Sigmoid colon (tissue), 4 donors: Measurements from ENCODE around the gene SLC35F4.

Experiments used
- POLR2AphosphoS5 ChIP-seq, 4 donors: sonication (generic); formaldehyde crosslinking; IDR thresholded peaks; one replicate each; pipeline ENCODE4 v1.6.1; 2017; ENCODE audit warnings: antibody characterized with exemption in 4 of 4
- TF ChIP-seq, protein P1 (sequence below), 4 experiments: fragments of 450-650 bp in 3 of 4; fragments of 200-600 bp in 1 of 4; IDR thresholded peaks; one replicate each; pipeline ENCODE4 v1.5.1; 2016 to 2019; ENCODE audit warnings: antibody characterized with exemption in 4 of 4, mild to moderate bottlenecking in 3 of 4, moderate library complexity in 2 of 4

DNA sequence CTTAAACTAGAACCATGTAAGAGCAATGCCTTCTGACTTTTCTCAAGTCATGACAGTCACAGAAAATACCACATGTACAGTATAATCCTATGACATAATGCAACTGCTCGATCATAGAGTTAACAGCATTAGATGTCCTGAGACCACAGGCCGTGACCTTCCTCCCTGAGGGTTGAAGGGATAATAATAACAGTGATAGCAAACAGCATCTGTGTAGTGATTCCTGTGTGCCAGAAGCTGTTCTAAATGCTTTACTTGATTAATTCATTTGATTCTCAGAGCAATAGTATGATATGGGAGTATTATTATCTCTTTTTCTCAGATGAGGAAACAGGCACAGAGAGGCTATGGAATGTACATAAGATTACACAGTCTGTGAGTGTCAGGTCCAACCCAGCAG, 53.2 kb downstream of the SLC35F4 start:
- TF ChIP-seq, protein P1, sequence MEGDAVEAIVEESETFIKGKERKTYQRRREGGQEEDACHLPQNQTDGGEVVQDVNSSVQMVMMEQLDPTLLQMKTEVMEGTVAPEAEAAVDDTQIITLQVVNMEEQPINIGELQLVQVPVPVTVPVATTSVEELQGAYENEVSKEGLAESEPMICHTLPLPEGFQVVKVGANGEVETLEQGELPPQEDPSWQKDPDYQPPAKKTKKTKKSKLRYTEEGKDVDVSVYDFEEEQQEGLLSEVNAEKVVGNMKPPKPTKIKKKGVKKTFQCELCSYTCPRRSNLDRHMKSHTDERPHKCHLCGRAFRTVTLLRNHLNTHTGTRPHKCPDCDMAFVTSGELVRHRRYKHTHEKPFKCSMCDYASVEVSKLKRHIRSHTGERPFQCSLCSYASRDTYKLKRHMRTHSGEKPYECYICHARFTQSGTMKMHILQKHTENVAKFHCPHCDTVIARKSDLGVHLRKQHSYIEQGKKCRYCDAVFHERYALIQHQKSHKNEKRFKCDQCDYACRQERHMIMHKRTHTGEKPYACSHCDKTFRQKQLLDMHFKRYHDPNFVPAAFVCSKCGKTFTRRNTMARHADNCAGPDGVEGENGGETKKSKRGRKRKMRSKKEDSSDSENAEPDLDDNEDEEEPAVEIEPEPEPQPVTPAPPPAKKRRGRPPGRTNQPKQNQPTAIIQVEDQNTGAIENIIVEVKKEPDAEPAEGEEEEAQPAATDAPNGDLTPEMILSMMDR (IDR thresholded peaks at IDR 0.05): no peak
- no peak for TF ChIP-seq POLR2AphosphoS5 (IDR thresholded peaks at IDR 0.05)
